ENCODE results near the gene RAPGEF5.

DNA sequence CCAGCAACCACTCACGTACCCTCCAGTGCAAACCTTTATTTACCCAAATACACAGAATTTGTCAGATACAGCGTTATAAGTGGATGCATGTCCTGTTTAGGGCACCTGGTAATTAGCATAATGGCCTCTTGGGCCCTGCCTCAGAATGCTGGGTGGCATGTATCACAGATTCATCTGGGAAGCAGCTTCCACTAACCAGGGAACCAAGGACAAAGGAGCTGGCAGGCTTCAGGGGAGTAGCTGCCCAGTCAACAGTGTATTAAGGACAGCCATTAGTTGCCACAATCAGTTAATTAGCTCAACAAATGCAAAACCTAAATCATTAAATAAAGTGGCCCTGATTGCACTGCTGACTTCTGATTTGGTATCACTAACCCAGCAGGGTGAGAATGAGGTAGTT, 105.7 kb downstream of the RAPGEF5 start:
- TF ChIP-seq, protein P1, sequence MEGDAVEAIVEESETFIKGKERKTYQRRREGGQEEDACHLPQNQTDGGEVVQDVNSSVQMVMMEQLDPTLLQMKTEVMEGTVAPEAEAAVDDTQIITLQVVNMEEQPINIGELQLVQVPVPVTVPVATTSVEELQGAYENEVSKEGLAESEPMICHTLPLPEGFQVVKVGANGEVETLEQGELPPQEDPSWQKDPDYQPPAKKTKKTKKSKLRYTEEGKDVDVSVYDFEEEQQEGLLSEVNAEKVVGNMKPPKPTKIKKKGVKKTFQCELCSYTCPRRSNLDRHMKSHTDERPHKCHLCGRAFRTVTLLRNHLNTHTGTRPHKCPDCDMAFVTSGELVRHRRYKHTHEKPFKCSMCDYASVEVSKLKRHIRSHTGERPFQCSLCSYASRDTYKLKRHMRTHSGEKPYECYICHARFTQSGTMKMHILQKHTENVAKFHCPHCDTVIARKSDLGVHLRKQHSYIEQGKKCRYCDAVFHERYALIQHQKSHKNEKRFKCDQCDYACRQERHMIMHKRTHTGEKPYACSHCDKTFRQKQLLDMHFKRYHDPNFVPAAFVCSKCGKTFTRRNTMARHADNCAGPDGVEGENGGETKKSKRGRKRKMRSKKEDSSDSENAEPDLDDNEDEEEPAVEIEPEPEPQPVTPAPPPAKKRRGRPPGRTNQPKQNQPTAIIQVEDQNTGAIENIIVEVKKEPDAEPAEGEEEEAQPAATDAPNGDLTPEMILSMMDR (conservative IDR thresholded peaks at IDR 0.05 in 1 of 2, IDR thresholded peaks at IDR 0.05 in 1 of 2; ENCODE audit: extremely low read depth in 1 of 2, insufficient read depth in 1 of 2, low read depth in 1 of 2, low read length in 2 of 2) = no peak
- TF ChIP-seq EZH2 (IDR thresholded peaks at IDR 0.05; ENCODE audit: borderline replicate concordance, low read length) = no peak
